ENCODE measurements around the gene ARHGAP5. TPM values are rescaled to one million over a fixed set of nuclear protein-coding genes. Genes with fewer than 3 reads are reported as not detected.
A peak's percentile ranks its signal among the peaks of the same experiment; 100 is the strongest.

The ARHGAP5 gene
- total RNA-seq, 1 experiment from 2014 or later: 114 TPM

GRCh38 chr14:32185097-32185496 lies 108.0 kb downstream of the ARHGAP5 start:
- Histone ChIP-seq H3K9me3 (ENCODE audit: low read length) (peaks cover 9% of the 10 kb centered on the region; the same call in 1 of the 2 replicates), H3K4me2 (ENCODE audit: low read depth, low read length, poor library complexity, severe bottlenecking) (no peak overlapping the region), H3K9me2 (replicated peaks; ENCODE audit: insufficient read depth, low read length) (no peaks in the 10 kb centered on the region), H3K27me3 (ENCODE audit: low read length) (no peaks in the 10 kb centered on the region; the same call in 1 of the 2 replicates), H3K36me3 (ENCODE audit: insufficient read depth, low read length) (no peaks in the 10 kb centered on the region), H3K27ac (ENCODE audit: low read length) (no peak overlapping the region), H2AFZ (ENCODE audit: low read length) (no peak overlapping the region), H3K79me2 (ENCODE audit: low read length) (no peaks in the 10 kb centered on the region), H4K20me1 (ENCODE audit: insufficient read depth, low read depth, low read length) (no peaks in the 10 kb centered on the region), H3K4me1 (ENCODE audit: low read length) (peaks cover 8% of the 10 kb centered on the region; the same call in 1 of the 2 replicates), H3K9ac (ENCODE audit: low read length) (no peak overlapping the region), H3K4me3 (ENCODE audit: low read length) (no peak overlapping the region)
- no peak for DNase-seq

- Histone ChIP-seq H3K79me2 (ENCODE audit: low read length) (no peaks in the 10 kb centered on the region), H4K20me1 (ENCODE audit: insufficient read depth, low read depth, low read length) (no peaks in the 10 kb centered on the region), H3K4me1 (ENCODE audit: low read length) (peaks cover 8% of the 10 kb centered on the region; the same call in 1 of the 2 replicates), H3K36me3 (ENCODE audit: insufficient read depth, low read length) (no peaks in the 10 kb centered on the region), H3K27me3 (ENCODE audit: low read length) (no peaks in the 10 kb centered on the region; the same call in 1 of the 2 replicates), H3K4me2 (ENCODE audit: low read depth, low read length, poor library complexity, severe bottlenecking) (no peak overlapping the region), H3K9me3 (ENCODE audit: low read length) (peaks cover 9% of the 10 kb centered on the region; the same call in 1 of the 2 replicates), H3K27ac (ENCODE audit: low read length) (no peak overlapping the region), H3K9me2 (replicated peaks; ENCODE audit: insufficient read depth, low read length) (no peaks in the 10 kb centered on the region), H3K9ac (ENCODE audit: low read length) (no peak overlapping the region), H2AFZ (ENCODE audit: low read length) (no peak overlapping the region), H3K4me3 (ENCODE audit: low read length) (no peak overlapping the region)
- peak; percentile 49 for DNase-seq
Measured at GRCh38 chr14:32186248-32186647, 109.1 kb downstream of the ARHGAP5 start.

- H2AFZ ChIP-seq (ENCODE audit: low read length): no peak overlapping the region
- no peak overlapping the region for H3K27ac ChIP-seq (ENCODE audit: low read length)
- H3K36me3 ChIP-seq (ENCODE audit: insufficient read depth, low read length): no peaks in the 10 kb centered on the region
- no peaks in the 10 kb centered on the region for H3K9me2 ChIP-seq (replicated peaks; ENCODE audit: insufficient read depth, low read length)
- no peaks in the 10 kb centered on the region for H3K79me2 ChIP-seq (ENCODE audit: low read length)
- no peaks in the 10 kb centered on the region; the same call in 1 of the 2 replicates for H3K27me3 ChIP-seq (ENCODE audit: low read length)
- peak; percentile 55 for DNase-seq
- peaks cover 8% of the 10 kb centered on the region; the same call in 1 of the 2 replicates for H3K4me1 ChIP-seq (ENCODE audit: low read length)
- no peak overlapping the region for H3K4me3 ChIP-seq (ENCODE audit: low read length)
- no peaks in the 10 kb centered on the region for H4K20me1 ChIP-seq (ENCODE audit: insufficient read depth, low read depth, low read length)
- no peak overlapping the region for H3K9ac ChIP-seq (ENCODE audit: low read length)
- peaks cover 7% of the 10 kb centered on the region; the same call in 1 of the 2 replicates for H3K9me3 ChIP-seq (ENCODE audit: low read length)
- peak overlapping the region; percentile 32 for H3K4me2 ChIP-seq (ENCODE audit: low read depth, low read length, poor library complexity, severe bottlenecking)
Measured at GRCh38 chr14:32189811-32190210, 112.7 kb downstream of the ARHGAP5 start.

- H3K79me2 ChIP-seq (ENCODE audit: low read length): no peaks in the 10 kb centered on the region
- no peaks in the 10 kb centered on the region for H3K9me2 ChIP-seq (replicated peaks; ENCODE audit: insufficient read depth, low read length)
- no peak overlapping the region for H3K4me3 ChIP-seq (ENCODE audit: low read length)
- no peaks in the 10 kb centered on the region for H4K20me1 ChIP-seq (ENCODE audit: insufficient read depth, low read depth, low read length)
- H2AFZ ChIP-seq (ENCODE audit: low read length): no peak overlapping the region
- no peak overlapping the region for H3K27ac ChIP-seq (ENCODE audit: low read length)
- no peaks in the 10 kb centered on the region for H3K27me3 ChIP-seq (ENCODE audit: low read length)
- no peaks in the 10 kb centered on the region for H3K9me3 ChIP-seq (ENCODE audit: low read length)
- no peak overlapping the region for H3K4me2 ChIP-seq (ENCODE audit: low read depth, low read length, poor library complexity, severe bottlenecking)
- H3K4me1 ChIP-seq (ENCODE audit: low read length): peaks cover 11% of the 10 kb centered on the region
- H3K36me3 ChIP-seq (ENCODE audit: insufficient read depth, low read length): no peaks in the 10 kb centered on the region
- no peak overlapping the region for H3K9ac ChIP-seq (ENCODE audit: low read length)
- DNase-seq: no peak
Measured at GRCh38 chr14:32190673-32191072, 113.6 kb downstream of the ARHGAP5 start.

- no peak overlapping the region for H3K4me3 ChIP-seq (ENCODE audit: low read length)
- H2AFZ ChIP-seq (ENCODE audit: low read length): no peak overlapping the region
- no peaks in the 10 kb centered on the region for H3K36me3 ChIP-seq (ENCODE audit: insufficient read depth, low read length)
- peaks cover 12% of the 10 kb centered on the region for H3K4me1 ChIP-seq (ENCODE audit: low read length)
- DNase-seq: no peak
- H3K9ac ChIP-seq (ENCODE audit: low read length): no peak overlapping the region
- H3K27me3 ChIP-seq (ENCODE audit: low read length): no peaks in the 10 kb centered on the region
- H3K27ac ChIP-seq (ENCODE audit: low read length): no peak overlapping the region
- no peaks in the 10 kb centered on the region for H4K20me1 ChIP-seq (ENCODE audit: insufficient read depth, low read depth, low read length)
- no peaks in the 10 kb centered on the region for H3K79me2 ChIP-seq (ENCODE audit: low read length)
- H3K4me2 ChIP-seq (ENCODE audit: low read depth, low read length, poor library complexity, severe bottlenecking): no peak overlapping the region
- H3K9me2 ChIP-seq (replicated peaks; ENCODE audit: insufficient read depth, low read length): no peaks in the 10 kb centered on the region
- no peaks in the 10 kb centered on the region for H3K9me3 ChIP-seq (ENCODE audit: low read length)
Measured at GRCh38 chr14:32192712-32193373, 115.7 kb downstream of the ARHGAP5 start.

GRCh38 chr14:32193532-32193931 lies 116.4 kb downstream of the ARHGAP5 start:
- Histone ChIP-seq H4K20me1 (ENCODE audit: insufficient read depth, low read depth, low read length) (no peaks in the 10 kb centered on the region), H3K79me2 (ENCODE audit: low read length) (no peaks in the 10 kb centered on the region), H3K27ac (ENCODE audit: low read length) (no peak overlapping the region), H3K36me3 (ENCODE audit: insufficient read depth, low read length) (no peaks in the 10 kb centered on the region), H3K4me3 (ENCODE audit: low read length) (no peak overlapping the region), H2AFZ (ENCODE audit: low read length) (no peak overlapping the region), H3K9ac (ENCODE audit: low read length) (no peak overlapping the region), H3K9me3 (ENCODE audit: low read length) (no peaks in the 10 kb centered on the region), H3K4me2 (ENCODE audit: low read depth, low read length, poor library complexity, severe bottlenecking) (no peak overlapping the region), H3K4me1 (ENCODE audit: low read length) (peaks cover 12% of the 10 kb centered on the region), H3K27me3 (ENCODE audit: low read length) (no peaks in the 10 kb centered on the region), H3K9me2 (replicated peaks; ENCODE audit: insufficient read depth, low read length) (no peaks in the 10 kb centered on the region)
- DNase-seq: no peak

GRCh38 chr14:32195636-32196035 lies 118.5 kb downstream of the ARHGAP5 start:
- DNase-seq: peak; percentile 49
- Histone ChIP-seq H3K9me2 (replicated peaks; ENCODE audit: insufficient read depth, low read length) (no peaks in the 10 kb centered on the region), H3K9ac (ENCODE audit: low read length) (no peak overlapping the region), H4K20me1 (ENCODE audit: insufficient read depth, low read depth, low read length) (no peaks in the 10 kb centered on the region), H3K36me3 (ENCODE audit: insufficient read depth, low read length) (no peaks in the 10 kb centered on the region), H3K4me3 (ENCODE audit: low read length) (no peak overlapping the region), H3K4me1 (ENCODE audit: low read length) (peaks cover 14% of the 10 kb centered on the region), H2AFZ (ENCODE audit: low read length) (no peak overlapping the region), H3K4me2 (ENCODE audit: low read depth, low read length, poor library complexity, severe bottlenecking) (no peak overlapping the region), H3K9me3 (ENCODE audit: low read length) (no peaks in the 10 kb centered on the region), H3K79me2 (ENCODE audit: low read length) (no peaks in the 10 kb centered on the region), H3K27ac (ENCODE audit: low read length) (no peak overlapping the region), H3K27me3 (ENCODE audit: low read length) (no peaks in the 10 kb centered on the region)

GRCh38 chr14:32197919-32198318 lies 120.8 kb downstream of the ARHGAP5 start:
- H3K9me3 ChIP-seq (ENCODE audit: low read length): no peaks in the 10 kb centered on the region
- no peak overlapping the region for H3K4me3 ChIP-seq (ENCODE audit: low read length)
- no peak for DNase-seq
- H3K4me2 ChIP-seq (ENCODE audit: low read depth, low read length, poor library complexity, severe bottlenecking): no peak overlapping the region
- no peaks in the 10 kb centered on the region for H4K20me1 ChIP-seq (ENCODE audit: insufficient read depth, low read depth, low read length)
- H3K27ac ChIP-seq (ENCODE audit: low read length): no peak overlapping the region
- H3K36me3 ChIP-seq (ENCODE audit: insufficient read depth, low read length): no peaks in the 10 kb centered on the region
- peaks cover 31% of the 10 kb centered on the region for H3K4me1 ChIP-seq (ENCODE audit: low read length)
- no peaks in the 10 kb centered on the region for H3K9me2 ChIP-seq (replicated peaks; ENCODE audit: insufficient read depth, low read length)
- H2AFZ ChIP-seq (ENCODE audit: low read length): no peak overlapping the region
- no peak overlapping the region for H3K9ac ChIP-seq (ENCODE audit: low read length)
- no peaks in the 10 kb centered on the region for H3K27me3 ChIP-seq (ENCODE audit: low read length)
- H3K79me2 ChIP-seq (ENCODE audit: low read length): no peaks in the 10 kb centered on the region
